HUES64 (cell line): ENCODE results near the gene CCDC116.
A peak's percentile ranks its signal among the peaks of the same experiment; 100 is the strongest.

Source experiments
- H3K27ac ChIP-seq: 2 replicates; pipeline ENCODE4 v1.7.0; 2013; ENCODE audit warnings: low read depth, low read length, inconsistent platforms
- H3K27me3 ChIP-seq: 2 replicates; pipeline ENCODE4 v1.6.1; 2013; ENCODE audit warnings: mild to moderate bottlenecking, low read length; ENCODE audit not compliant: insufficient read depth
- H3K36me3 ChIP-seq: 2 replicates; pipeline ENCODE4 v1.6.1; 2013; ENCODE audit warnings: mild to moderate bottlenecking, low read length; ENCODE audit not compliant: insufficient read depth
- H3K4me1 ChIP-seq: 2 replicates; pipeline ENCODE4 v1.6.1; 2013; ENCODE audit warnings: mild to moderate bottlenecking, low read length, moderate library complexity; ENCODE audit not compliant: insufficient read depth
- H3K4me3 ChIP-seq: 2 replicates; pipeline ENCODE4 v1.5.1; 2013; ENCODE audit warnings: mild to moderate bottlenecking, low read length, moderate library complexity
- H3K9ac ChIP-seq: 2 replicates; pipeline ENCODE4 v1.6.1; 2013; ENCODE audit warnings: mild to moderate bottlenecking, low read depth, low read length
- H3K9me3 ChIP-seq: 2 replicates; pipeline ENCODE4 v1.6.1; 2013; ENCODE audit warnings: low read depth, low read length; ENCODE audit not compliant: insufficient read depth
- WGBS: fragments of 150-250, 120-280 bp; methylation state at CpG from one replicate; pipeline ENCODE4 v1.1.7; 2013; ENCODE audit warnings: missing lambda C conversion rate; 5-methylcytosine and 5-hydroxymethylcytosine counted together

CCDC116 gene

DNA sequence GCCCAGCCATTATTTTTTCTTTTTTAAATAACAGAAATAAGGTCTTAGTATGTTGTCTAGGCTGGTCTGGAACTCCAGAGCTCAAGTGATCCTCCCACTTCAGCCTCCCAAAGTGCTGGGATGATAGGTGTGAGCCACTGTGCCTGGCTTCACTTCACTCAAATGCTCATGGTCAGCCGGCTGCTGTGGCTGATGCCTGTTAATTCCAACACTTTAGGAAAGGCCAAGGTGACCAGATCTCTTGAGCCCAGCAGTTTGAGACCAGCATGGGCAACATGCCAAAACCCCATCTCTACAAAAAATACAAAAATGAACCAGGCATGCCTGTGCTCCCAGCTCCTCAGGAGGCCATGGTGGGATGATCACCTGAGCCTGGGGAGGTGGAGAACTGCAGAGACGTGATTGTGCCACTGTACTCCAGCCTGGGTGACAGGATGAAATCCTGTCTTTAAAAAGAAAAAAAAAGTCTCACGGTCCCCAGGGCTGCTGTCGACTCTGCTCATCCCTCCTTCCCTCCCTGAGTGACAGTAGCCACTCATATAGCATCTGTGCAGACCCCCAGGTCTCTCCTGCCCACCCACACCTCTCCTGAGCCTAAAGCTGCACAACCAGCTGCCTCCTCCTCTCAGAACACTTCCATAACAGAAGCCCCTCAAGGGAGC is 6.4 kb upstream of the CCDC116 start:
- Histone ChIP-seq H3K27me3 (no peaks in the 10 kb centered on the region), H3K4me1 (no peaks in the 10 kb centered on the region), H3K4me3 (no peak overlapping the region), H3K9ac (no peak overlapping the region), H3K27ac (no peak overlapping the region; the same call in 1 of the 2 replicates), H3K36me3 (peaks cover 32% of the 10 kb centered on the region), H3K9me3 (no peaks in the 10 kb centered on the region)
- 70% methylated on average over 4 of the region's 4 CpGs for WGBS

DNA sequence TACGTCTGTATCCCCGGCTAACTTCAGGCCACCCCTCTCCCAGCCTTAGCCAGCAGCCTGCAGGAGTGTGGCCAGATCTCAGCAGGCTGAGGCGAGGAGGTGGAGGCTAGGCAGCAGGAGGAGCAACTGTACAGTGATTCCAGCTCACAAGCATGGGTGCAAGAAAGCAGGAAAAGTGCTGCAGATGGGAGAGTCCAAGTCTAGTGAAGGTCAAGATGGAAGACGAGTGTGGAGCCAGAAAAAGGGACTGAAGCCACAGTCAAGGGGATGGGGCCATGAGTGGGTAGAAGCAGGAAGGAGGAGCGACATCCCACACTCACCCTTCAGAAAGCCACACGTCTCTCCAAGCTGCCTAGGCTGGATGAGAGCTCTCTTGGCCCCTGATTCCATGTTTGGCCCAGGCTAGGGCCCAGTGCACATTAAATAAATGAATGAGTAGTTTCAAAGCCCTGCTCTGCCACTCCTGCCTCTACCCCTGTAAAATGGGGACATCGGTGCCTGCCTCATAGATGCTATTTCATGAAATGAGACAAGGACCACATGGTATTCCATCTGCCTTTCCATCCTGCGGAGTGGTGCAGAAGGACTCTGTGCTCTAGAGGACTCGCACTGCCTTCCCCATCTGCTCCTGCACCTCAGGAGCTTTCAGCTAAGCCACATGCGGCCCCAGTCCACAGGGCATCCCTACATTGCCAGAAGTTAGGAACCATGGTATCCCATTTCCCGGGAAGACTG is 5.7 kb upstream of the CCDC116 start:
- no peak overlapping the region for H3K4me3 ChIP-seq

DNA sequence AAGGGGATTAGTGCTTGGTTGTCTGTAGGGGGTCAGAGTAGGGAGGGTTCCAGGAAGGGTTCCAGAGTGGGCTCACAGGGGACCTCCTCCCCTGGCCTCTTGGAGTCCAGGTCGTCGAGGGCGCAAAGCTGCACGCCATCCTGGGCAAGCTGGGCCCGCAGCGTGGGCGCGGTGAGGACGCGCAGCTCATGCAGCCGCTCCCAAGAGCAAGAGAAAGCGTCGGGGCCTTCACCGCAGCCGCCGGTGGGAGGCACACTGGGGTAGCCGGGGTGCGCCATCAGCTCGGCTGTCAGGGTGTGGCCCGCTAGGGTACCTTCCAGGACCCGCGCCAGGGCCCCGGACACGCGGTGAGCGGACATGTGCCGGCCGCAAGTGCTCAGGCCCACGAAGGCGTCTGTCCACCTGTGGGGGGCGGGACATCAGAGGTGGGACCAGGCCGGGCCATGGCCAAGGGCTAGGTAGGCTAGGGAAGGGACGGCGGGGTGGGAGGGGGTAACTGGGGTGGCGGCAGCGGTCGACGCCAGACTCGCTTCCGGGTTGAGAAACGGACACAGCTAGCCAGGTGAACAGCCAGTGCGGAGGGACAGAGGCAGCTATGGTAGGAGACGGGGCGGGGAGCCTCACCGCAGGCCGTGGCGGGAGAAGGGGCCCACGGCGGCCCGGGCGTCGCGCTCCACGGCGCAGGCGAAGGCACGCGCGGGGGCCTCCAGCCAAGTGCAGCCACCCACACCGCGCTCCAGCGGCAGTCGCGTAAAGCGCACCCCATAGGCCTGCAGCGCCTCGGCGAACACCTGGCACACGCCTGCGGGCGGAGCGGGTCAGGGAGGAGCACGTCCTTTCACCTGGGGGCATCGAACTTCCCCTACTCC is 3.9 kb upstream of the CCDC116 start:
- WGBS: 94% methylated on average over 74 of the region's 74 CpGs
- peak overlapping the region; percentile 92; the same call in 1 of the 2 replicates for H3K9ac ChIP-seq
- H3K27ac ChIP-seq: no peak overlapping the region
- H3K4me1 ChIP-seq: no peaks in the 10 kb centered on the region
- H3K4me3 ChIP-seq: peak overlapping the region; percentile 80
- H3K36me3 ChIP-seq: peaks cover 16% of the 10 kb centered on the region
- no peaks in the 10 kb centered on the region for H3K9me3 ChIP-seq
- H3K27me3 ChIP-seq: no peaks in the 10 kb centered on the region

More for the DNA sequence above, 5.7 kb upstream of the CCDC116 start:
- no peak overlapping the region; the same call in 1 of the 2 replicates for H3K27ac ChIP-seq
- peaks cover 31% of the 10 kb centered on the region for H3K36me3 ChIP-seq
- 91% methylated on average over 11 of the region's 11 CpGs for WGBS
- H3K9me3 ChIP-seq: no peaks in the 10 kb centered on the region
- no peaks in the 10 kb centered on the region for H3K4me1 ChIP-seq
- H3K9ac ChIP-seq: no peak overlapping the region
- no peaks in the 10 kb centered on the region for H3K27me3 ChIP-seq

- Histone ChIP-seq H3K9me3 (no peaks in the 10 kb centered on the region), H3K4me1 (no peaks in the 10 kb centered on the region), H3K27me3 (no peaks in the 10 kb centered on the region), H3K36me3 (peaks cover 16% of the 10 kb centered on the region), H3K4me3 (peak within 1 kb of the TSS; percentile 80), H3K27ac (peak within 1 kb of the TSS; percentile 76), H3K9ac (peak within 1 kb of the TSS; percentile 92)
- 1% methylated on average over 93 of the region's 93 CpGs for WGBS
Measured at GRCh38 chr22:21629255-21630149, 3.1 kb upstream of the CCDC116 start, which contains the start of gene YDJC. Gene YDJC, minus strand, starts transcription at chr22:21630022. Its CDS starts 8 bp downstream, at chr22:21630014.

GRCh38 chr22:21631025-21631424 is 1.5 kb upstream of the CCDC116 start:
- 87% methylated on average over 4 of the region's 4 CpGs for WGBS
- no peaks in the 10 kb centered on the region for H3K4me1 ChIP-seq
- H3K27me3 ChIP-seq: no peaks in the 10 kb centered on the region
- no peak overlapping the region for H3K9ac ChIP-seq
- H3K4me3 ChIP-seq: no peak overlapping the region
- H3K27ac ChIP-seq: no peak overlapping the region
- H3K36me3 ChIP-seq: peaks cover 16% of the 10 kb centered on the region
- no peaks in the 10 kb centered on the region for H3K9me3 ChIP-seq

DNA sequence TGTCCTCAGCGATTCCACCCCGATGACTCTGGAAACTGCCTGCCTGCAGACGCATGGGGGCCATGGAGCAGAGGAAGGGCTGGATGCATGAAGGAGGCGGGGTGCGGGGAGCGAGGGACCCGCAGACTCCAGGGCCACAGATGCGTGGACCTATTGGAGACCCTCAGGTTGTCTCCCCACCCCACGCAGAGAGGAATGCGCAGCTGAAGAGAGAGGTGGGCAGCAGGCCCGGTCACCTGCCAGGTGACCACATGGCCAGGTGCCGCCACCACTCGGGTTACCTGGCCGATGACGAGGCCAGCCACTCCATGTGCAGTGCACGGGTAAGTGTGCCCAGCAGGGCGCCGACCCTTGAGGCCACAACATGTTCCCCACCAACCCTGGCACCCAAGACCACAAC is 371 bp downstream of the CCDC116 start:
- Histone ChIP-seq H3K9me3 (no peaks in the 10 kb centered on the region), H3K27me3 (no peaks in the 10 kb centered on the region), H3K27ac (no peak overlapping the region), H3K9ac (no peak overlapping the region), H3K36me3 (peaks cover 6% of the 10 kb centered on the region), H3K4me3 (no peak overlapping the region), H3K4me1 (no peaks in the 10 kb centered on the region)
- whole genome bisulfite sequencing: 95% methylated on average over 18 of the region's 18 CpGs

- H3K36me3 ChIP-seq: 0 out of 2 replicates have a peak, but pooled peaks cover under 1% of the 10 kb centered on the region
- no peaks in the 10 kb centered on the region for H3K4me1 ChIP-seq
- H3K4me3 ChIP-seq: no peak overlapping the region
- H3K9ac ChIP-seq: no peak overlapping the region
- no peaks in the 10 kb centered on the region for H3K9me3 ChIP-seq
- H3K27ac ChIP-seq: no peak overlapping the region
- H3K27me3 ChIP-seq: no peaks in the 10 kb centered on the region
- WGBS: 86% methylated on average over 4 of the region's 4 CpGs
Measured at GRCh38 chr22:21633481-21633880, 921 bp downstream of the CCDC116 start.

DNA sequence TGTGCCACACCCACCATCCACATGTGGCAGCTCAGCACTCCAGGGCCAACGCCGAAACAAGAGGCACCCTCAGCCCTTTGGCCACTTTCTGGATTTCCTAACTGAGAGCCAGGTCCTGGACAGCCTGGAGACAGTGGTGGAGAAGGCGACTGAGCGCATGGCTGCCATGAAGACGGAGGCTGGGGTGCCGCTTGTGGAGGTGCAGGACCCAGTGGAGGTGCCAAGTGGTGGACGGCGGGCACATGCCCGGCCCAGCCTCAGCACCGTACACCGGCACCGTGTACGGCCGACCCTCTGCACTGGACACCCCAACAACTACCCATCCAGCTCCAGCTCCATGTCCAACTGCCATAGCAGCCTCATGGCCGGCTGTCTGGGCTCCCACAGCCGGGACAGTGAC is 1.5 kb downstream of the CCDC116 start:
- 92% methylated on average over 16 of the region's 16 CpGs for WGBS
- Histone ChIP-seq H3K4me3 (no peak overlapping the region), H3K27me3 (no peaks in the 10 kb centered on the region), H3K9me3 (no peaks in the 10 kb centered on the region), H3K27ac (no peak overlapping the region), H3K36me3 (no peaks in the 10 kb centered on the region), H3K9ac (no peak overlapping the region), H3K4me1 (no peaks in the 10 kb centered on the region)

- H3K9me3 ChIP-seq: no peaks in the 10 kb centered on the region
- H3K9ac ChIP-seq: no peak overlapping the region
- no peaks in the 10 kb centered on the region for H3K36me3 ChIP-seq
- H3K27me3 ChIP-seq: no peaks in the 10 kb centered on the region
- no peak overlapping the region for H3K4me3 ChIP-seq
- WGBS: 90% methylated on average over 19 of the region's 19 CpGs
- H3K4me1 ChIP-seq: no peaks in the 10 kb centered on the region
- H3K27ac ChIP-seq: no peak overlapping the region
Measured at GRCh38 chr22:21634844-21635243, 2.3 kb downstream of the CCDC116 start.

DNA sequence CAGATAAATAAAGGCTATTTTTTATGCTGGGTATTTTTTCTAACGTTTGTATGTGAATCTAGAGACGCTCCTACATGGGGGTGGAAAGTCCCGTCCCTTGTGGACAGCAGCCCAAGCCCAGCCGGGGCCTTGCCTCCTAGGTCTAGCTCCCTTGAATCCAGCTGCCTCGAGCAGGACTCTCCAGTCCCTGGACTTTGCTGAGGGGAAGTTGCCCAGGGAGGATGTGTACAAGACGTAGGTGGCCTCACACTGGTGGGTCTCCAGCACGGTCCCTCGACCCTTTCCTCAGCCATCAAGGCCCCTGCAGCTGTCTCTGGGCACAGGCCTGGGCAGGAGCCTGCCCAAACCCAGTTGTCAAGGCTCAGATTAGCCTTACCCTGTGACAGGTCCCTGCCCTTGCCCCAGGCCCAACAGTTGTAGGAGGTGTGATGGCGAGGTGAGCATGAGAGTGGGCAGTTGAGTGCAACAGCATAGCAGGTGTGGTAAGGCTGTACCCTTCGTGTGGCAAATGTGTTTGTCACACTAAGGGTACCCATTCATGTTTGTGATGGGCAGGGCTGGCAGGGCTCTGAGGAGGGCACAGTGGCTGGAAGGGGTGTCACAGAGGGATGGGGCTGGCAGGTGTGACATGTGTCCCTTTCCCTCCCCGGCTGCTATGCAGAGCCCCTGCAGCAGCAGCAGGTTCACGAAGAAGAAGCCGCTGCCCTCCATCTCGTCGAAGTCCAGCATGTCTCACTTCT is 3.4 kb downstream of the CCDC116 start:
- Histone ChIP-seq H3K9me3 (no peaks in the 10 kb centered on the region), H3K9ac (no peak overlapping the region), H3K27me3 (peaks cover 5% of the 10 kb centered on the region; the same call in 1 of the 2 replicates), H3K27ac (no peak overlapping the region), H3K4me3 (no peak overlapping the region), H3K4me1 (no peaks in the 10 kb centered on the region), H3K36me3 (no peaks in the 10 kb centered on the region)
- 87% methylated on average over 15 of the region's 15 CpGs for WGBS
